Hepatocyte (in vitro differentiated cells): Measurements from ENCODE around the gene FCHSD2. TPM values are rescaled to one million over a fixed set of nuclear protein-coding genes. Genes with fewer than 3 reads are reported as not detected.

ENCODE experiments used
- DNase-seq: peaks from one replicate; pipeline ENCODE4 v3.0.0-alpha.2; 2016; ENCODE audit warnings: low spot score
- H2AFZ ChIP-seq: fragments of 200-600 bp; sonication (generic); 2 replicates; pipeline ENCODE4 v1.6.0; 2016; ENCODE audit warnings: antibody characterized with exemption, mild to moderate bottlenecking
- H3K27ac ChIP-seq: fragments of 200-600 bp; sonication (generic); 2 replicates; pipeline ENCODE4 v1.5.1; 2016; ENCODE audit warnings: mild to moderate bottlenecking
- H3K27me3 ChIP-seq: fragments of 200-600 bp; sonication (generic); 2 replicates; pipeline ENCODE4 v1.6.1; 2016
- H3K36me3 ChIP-seq: fragments of 200-600 bp; sonication (generic); replicated peaks from 2 replicates; pipeline ENCODE4 v1.5.1; 2016; ENCODE audit warnings: low read depth; ENCODE audit not compliant: insufficient read depth
- H3K4me1 ChIP-seq: fragments of 200-600 bp; sonication (generic); 2 replicates; pipeline ENCODE4 v1.5.1; 2016; ENCODE audit warnings: mild to moderate bottlenecking, moderate library complexity; ENCODE audit not compliant: insufficient read depth
- H3K4me2 ChIP-seq: fragments of 200-600 bp; sonication (generic); 2 replicates; pipeline ENCODE4 v1.6.0; 2016
- H3K4me3 ChIP-seq: fragments of 200-600 bp; sonication (generic); 2 replicates; pipeline ENCODE4 v1.5.1; 2016; ENCODE audit warnings: mild to moderate bottlenecking
- H3K79me2 ChIP-seq: fragments of 200-600 bp; sonication (generic); 2 replicates; pipeline ENCODE4 v1.6.0; 2017; ENCODE audit warnings: mild to moderate bottlenecking
- H3K9me2 ChIP-seq: fragments of 200-600 bp; sonication (generic); replicated peaks from 2 replicates; pipeline ENCODE4 v1.6.0; 2017; ENCODE audit warnings: mild to moderate bottlenecking; ENCODE audit not compliant: insufficient read depth
- H3K9me3 ChIP-seq: fragments of 200-600 bp; sonication (generic); 2 replicates; pipeline ENCODE4 v1.5.1; 2016; ENCODE audit warnings: low read depth, mild to moderate bottlenecking
- H4K20me1 ChIP-seq: fragments of 200-600 bp; sonication (generic); 2 replicates; pipeline ENCODE4 v1.6.0; 2016; ENCODE audit warnings: mild to moderate bottlenecking; ENCODE audit not compliant: insufficient read depth, poor library complexity, severe bottlenecking
- CTCF ChIP-seq: fragments of 200-600 bp; sonication (generic); IDR thresholded peaks from 2 replicates; pipeline ENCODE4 v1.5.1; 2016; ENCODE audit warnings: antibody characterized with exemption, mild to moderate bottlenecking; ENCODE audit not compliant: poor library complexity
- EZH2 ChIP-seq: fragments of 200-600 bp; sonication (generic); IDR thresholded peaks from 2 replicates; pipeline ENCODE4 v1.6.1; 2016; ENCODE audit warnings: antibody characterized with exemption, mild to moderate bottlenecking, borderline replicate concordance
- EZH2phosphoT487 ChIP-seq: fragments of 200-600 bp; sonication (generic); IDR thresholded peaks from one replicate; pipeline ENCODE4 v1.6.1; 2018; ENCODE audit warnings: antibody characterized with exemption, mild to moderate bottlenecking, low read depth, moderate library complexity; ENCODE audit not compliant: unreplicated experiment, severe bottlenecking
- WGBS: methylation state at CpG from one replicate; pipeline ENCODE4 v1.1.6; 2016; ENCODE audit warnings: low lambda C conversion rate; ENCODE audit errors: missing lambda C conversion rate; 5-methylcytosine and 5-hydroxymethylcytosine counted together
- polyA plus RNA-seq: library from polyadenylated mRNA; unstranded; fragments of >200 nt; fragmentation: Nextera tagmentation; extraction: Ambion mirVana; gene quantifications from 2 replicates; pipeline ENCODE4 v1.2.1, GENCODE V29; 2016
- total RNA-seq: library from RNA; depleted of rRNA; stranded (reverse); fragments of >200 nt; gene quantifications from 2 replicates; pipeline ENCODE4 v1.2.3, GENCODE V29; 2014

FCHSD2 gene
- total and polyA plus RNA-seq, 2 experiments from 2014 or later = 9.1 to 13.1 TPM

- Histone ChIP-seq H3K36me3 (no peaks in the 10 kb centered on the region), H3K79me2 (no peaks in the 10 kb centered on the region), H2AFZ (no peak overlapping the region), H3K9me3 (no peaks in the 10 kb centered on the region), H3K27me3 (no peaks in the 10 kb centered on the region), H3K27ac (no peak overlapping the region), H3K4me2 (no peak overlapping the region), H3K4me1 (peaks cover 8% of the 10 kb centered on the region), H3K4me3 (no peak overlapping the region), H4K20me1 (no peaks in the 10 kb centered on the region), H3K9me2 (no peaks in the 10 kb centered on the region)
- 64% methylated on average over 6 of the region's 6 CpGs for WGBS
- TF ChIP-seq EZH2phosphoT487 (no peak), CTCF (peak; percentile 62), EZH2 (no peak)
- peak; percentile 47 for DNase-seq
These were observed 293.2 kb downstream of the FCHSD2 start for GRCh38 chr11:72848846-72849466.

DNA sequence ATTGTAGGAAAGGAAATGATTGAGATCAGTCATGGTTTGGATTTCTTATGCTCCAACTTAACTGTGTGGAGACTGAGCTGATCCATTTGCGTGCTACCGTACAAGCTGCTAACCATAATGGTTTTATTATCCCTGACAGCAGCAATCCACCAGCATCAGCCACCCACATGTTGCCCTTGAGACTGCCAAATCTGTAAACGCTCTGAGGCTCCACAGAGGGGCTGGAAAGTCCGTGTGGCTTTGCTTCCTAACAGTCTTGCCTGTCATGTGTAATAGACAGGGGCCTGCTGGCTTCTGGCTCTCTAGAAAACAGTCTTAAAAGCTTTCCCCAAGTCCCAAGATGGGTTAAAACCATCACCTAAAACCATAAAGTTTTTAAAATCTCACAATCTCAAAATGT lies 297.8 kb downstream of the FCHSD2 start:
- H3K9me2 ChIP-seq = no peaks in the 10 kb centered on the region

DNA sequence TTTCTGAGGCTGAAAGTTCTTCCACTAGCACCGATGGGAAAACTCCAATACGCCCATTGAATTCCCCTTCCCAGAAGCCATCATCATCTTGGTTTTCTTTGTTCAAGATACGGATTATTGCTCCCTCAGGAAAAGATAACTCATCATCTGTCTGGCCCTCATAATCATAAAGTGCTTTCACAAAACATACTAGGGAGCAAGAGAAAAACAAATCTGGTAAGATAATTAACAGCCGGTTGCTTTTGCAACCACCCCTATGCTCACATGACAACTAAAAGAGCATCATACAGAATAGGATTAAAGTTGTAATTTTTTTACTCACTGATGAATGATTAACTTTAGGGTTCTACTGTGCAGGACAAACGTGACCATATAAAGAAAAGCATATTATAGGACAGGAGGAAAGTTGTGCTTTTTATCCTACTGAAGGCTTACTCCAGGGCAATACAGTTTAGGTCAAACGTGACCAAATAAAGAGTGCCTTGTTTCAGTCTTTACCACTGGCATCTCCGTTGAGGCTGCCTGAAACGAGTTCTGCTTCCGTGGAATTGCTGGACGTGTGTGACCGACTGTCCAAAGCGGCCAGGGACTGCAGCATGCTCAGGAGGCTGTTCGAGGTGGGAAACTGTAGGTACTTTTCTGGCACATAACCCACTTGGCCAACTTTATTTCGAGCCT lies 299.3 kb downstream of the FCHSD2 start:
- H3K9me2 ChIP-seq = no peaks in the 10 kb centered on the region
- peak overlapping the region; percentile 39 for H3K27ac ChIP-seq
- no peaks in the 10 kb centered on the region for H3K79me2 ChIP-seq
- TF ChIP-seq EZH2 (no peak), EZH2phosphoT487 (no peak), CTCF (no peak)
- H3K9me3 ChIP-seq = no peaks in the 10 kb centered on the region
- peaks cover 9% of the 10 kb centered on the region for H3K4me1 ChIP-seq
- H2AFZ ChIP-seq = no peak overlapping the region
- 85% methylated on average over 14 of the region's 14 CpGs for WGBS
- H3K4me3 ChIP-seq = no peak overlapping the region
- no peaks in the 10 kb centered on the region for H3K36me3 ChIP-seq
- no peak for DNase-seq
- no peaks in the 10 kb centered on the region for H3K27me3 ChIP-seq
- H4K20me1 ChIP-seq = no peaks in the 10 kb centered on the region
- no peak overlapping the region for H3K4me2 ChIP-seq

More for the DNA sequence above, 297.8 kb downstream of the FCHSD2 start:
- Histone ChIP-seq H3K36me3 (no peaks in the 10 kb centered on the region), H3K27me3 (no peaks in the 10 kb centered on the region), H3K4me2 (no peak overlapping the region), H3K79me2 (no peaks in the 10 kb centered on the region), H3K4me1 (peaks cover 9% of the 10 kb centered on the region), H3K9me3 (no peaks in the 10 kb centered on the region), H3K27ac (peak overlapping the region; percentile 56), H4K20me1 (no peaks in the 10 kb centered on the region), H3K4me3 (no peak overlapping the region), H2AFZ (no peak overlapping the region)
- 48% methylated on average over 4 of the region's 4 CpGs for WGBS
- TF ChIP-seq EZH2 (no peak), CTCF (no peak), EZH2phosphoT487 (no peak)
- DNase-seq = peak; percentile 63
